ENCODE data around the gene VCL.

DNA sequence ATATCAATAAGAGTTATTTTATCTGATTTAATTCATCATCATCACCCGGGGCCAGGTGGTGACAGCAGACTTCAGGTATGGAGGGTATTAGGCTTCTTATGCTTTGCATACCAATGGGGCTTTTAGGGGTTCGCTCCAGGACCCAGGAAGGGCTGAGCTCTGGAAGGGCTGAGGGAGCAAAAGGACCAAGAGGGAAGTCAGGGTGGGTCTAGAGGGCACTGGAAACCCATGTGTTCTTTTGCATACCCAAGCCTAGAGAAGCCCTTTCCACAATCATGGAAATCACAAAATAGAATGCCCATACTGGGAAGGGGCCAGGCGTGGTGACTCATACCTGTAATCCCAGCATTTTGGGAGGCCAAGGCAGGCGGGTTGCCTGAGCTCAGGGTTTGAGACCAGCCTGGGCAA is 30.9 kb upstream of the VCL start:
- TF ChIP-seq CTCF (IDR thresholded peaks at IDR 0.05) (no peak), POLR2A (IDR thresholded peaks at IDR 0.05) (no peak)

All from thyroid gland (tissue), 4 donors.